AG04449 (cell line): Measurements from ENCODE around the gene IL22RA2.
"Not testable (repeated sequence)": the region's sequence is repeated elsewhere in the genome, so short reads cannot be mapped to it uniquely, and the experiment has no call there.

Experiments
- CTCF ChIA-PET: fragments of 350-600 bp; formaldehyde crosslinking; extraction: SDS; loops from one replicate; lab custom pipeline; 2021; ENCODE audit warnings: antibody characterized with exemption; lab: Yijun Ruan, JAX
- POLR2A ChIA-PET: fragments of 400-600, 350-600 bp; formaldehyde crosslinking; extraction: SDS; loops from one replicate; lab custom pipeline; 2020; ENCODE audit warnings: antibody characterized with exemption, inconsistent platforms; lab: Yijun Ruan, JAX
- DNase-seq: peaks from one replicate; pipeline ENCODE4 v3.0.0-alpha.2; 2010; ENCODE audit warnings: low read depth, low spot score
- H3K4me3 ChIP-seq: 2 replicates; pipeline ENCODE4 v1.5.1; 2011; ENCODE audit warnings: low read depth, mild to moderate bottlenecking, control low read depth, low read length
- TF ChIP-seq, protein P1 (sequence below): IDR thresholded peaks from one replicate; pipeline ENCODE4 v1.5.1; 2011; ENCODE audit warnings: mild to moderate bottlenecking, moderate library complexity, low read length, control low read depth, inconsistent platforms; ENCODE audit not compliant: insufficient read depth; ENCODE audit errors: missing control alignments

IL22RA2 gene

DNA sequence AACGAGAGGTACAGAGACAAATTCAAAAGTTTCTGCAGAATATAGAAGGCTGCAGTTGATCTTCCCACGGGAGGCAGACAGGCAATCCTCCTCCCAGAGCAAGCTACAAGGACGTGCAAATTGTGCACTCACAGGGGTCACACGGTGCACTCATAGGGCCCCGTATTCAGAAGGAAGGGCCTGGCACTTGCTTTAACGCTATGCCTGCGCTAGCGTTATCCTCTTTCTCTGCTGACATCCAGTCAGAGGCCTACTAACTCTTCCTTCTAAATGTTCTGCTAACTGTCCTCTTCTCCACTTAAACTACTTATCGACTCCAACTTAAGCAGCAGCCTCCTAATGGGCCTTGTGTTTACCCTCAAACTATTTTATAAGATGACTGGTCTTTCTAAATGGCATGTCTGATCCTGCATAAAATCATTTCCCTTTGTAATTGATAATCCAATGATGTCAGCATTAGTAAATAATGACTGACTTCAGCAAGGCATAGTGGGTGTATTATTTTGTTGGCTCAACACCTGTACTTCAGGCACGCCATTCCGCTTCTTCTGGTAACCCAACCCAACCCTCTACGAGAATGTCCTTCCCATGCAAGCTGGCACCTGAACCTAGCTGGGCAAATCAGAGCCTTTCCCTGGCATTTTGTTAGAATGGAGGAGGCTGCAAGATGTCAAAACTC is 43.6 kb upstream of the IL22RA2 start:
- TF ChIP-seq, protein P1, sequence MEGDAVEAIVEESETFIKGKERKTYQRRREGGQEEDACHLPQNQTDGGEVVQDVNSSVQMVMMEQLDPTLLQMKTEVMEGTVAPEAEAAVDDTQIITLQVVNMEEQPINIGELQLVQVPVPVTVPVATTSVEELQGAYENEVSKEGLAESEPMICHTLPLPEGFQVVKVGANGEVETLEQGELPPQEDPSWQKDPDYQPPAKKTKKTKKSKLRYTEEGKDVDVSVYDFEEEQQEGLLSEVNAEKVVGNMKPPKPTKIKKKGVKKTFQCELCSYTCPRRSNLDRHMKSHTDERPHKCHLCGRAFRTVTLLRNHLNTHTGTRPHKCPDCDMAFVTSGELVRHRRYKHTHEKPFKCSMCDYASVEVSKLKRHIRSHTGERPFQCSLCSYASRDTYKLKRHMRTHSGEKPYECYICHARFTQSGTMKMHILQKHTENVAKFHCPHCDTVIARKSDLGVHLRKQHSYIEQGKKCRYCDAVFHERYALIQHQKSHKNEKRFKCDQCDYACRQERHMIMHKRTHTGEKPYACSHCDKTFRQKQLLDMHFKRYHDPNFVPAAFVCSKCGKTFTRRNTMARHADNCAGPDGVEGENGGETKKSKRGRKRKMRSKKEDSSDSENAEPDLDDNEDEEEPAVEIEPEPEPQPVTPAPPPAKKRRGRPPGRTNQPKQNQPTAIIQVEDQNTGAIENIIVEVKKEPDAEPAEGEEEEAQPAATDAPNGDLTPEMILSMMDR = no peak
- DNase-seq = no peak
- no peak overlapping the region for H3K4me3 ChIP-seq
- CTCF ChIA-PET = no interaction called here
- POLR2A ChIA-PET = no interaction called here

DNA sequence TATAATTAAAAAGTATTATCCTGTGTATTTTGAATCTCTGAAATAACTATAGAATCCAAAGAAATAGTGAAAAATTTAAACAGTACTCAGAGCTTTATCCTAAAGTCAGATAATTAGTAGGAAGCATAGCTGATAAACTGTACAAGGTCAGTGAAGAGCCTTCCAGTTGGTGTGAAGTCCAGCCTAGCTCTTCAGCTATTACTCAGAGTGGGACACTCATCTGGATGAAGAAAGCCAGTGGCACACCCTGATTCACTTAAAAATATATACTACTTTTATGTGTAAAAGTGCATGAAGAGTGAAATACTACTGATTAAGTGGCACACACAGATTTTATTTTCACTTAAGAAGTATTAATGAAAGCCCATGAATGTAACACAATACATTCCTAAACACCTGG is 42.7 kb upstream of the IL22RA2 start:
- ChIA-PET CTCF (no interaction called here), POLR2A (no interaction called here)
- DNase-seq = no peak
- TF ChIP-seq, protein P1 = no peak
- no peak overlapping the region for H3K4me3 ChIP-seq

- DNase-seq, POLR2A ChIA-PET, H3K4me3 ChIP-seq, CTCF ChIA-PET: not testable (repeated sequence)
Measured at GRCh38 chr6:137215630-137216029, 42.2 kb upstream of the IL22RA2 start.

DNA sequence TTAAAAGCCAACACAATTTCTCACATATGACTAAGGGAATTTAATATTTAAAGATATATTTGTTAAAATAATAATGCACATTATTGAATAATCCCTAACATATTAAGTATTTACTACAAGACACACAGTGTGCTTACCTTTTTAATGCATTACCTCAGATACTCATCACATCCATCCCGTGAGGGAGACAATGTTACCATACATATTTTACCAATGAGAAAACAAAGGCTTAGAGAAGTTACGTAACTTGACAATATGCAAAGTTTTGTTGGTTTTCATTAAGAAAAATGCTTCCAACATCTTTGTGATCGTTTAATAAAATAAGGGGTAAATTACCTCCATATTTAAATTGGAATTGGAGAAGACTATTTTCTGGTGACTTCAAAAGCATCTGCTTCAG is 41.5 kb upstream of the IL22RA2 start:
- TF ChIP-seq, protein P1 = no peak
- no peak for DNase-seq
- CTCF ChIA-PET = no interaction called here
- POLR2A ChIA-PET = no interaction called here
- H3K4me3 ChIP-seq = no peak overlapping the region

- TF ChIP-seq, protein P1 = no peak
- H3K4me3 ChIP-seq = no peak overlapping the region
- no peak for DNase-seq
- ChIA-PET CTCF (no interaction called here), POLR2A (no interaction called here)
Measured at GRCh38 chr6:137213813-137214212, 40.4 kb upstream of the IL22RA2 start.

GRCh38 chr6:137213331-137213740 is 39.9 kb upstream of the IL22RA2 start:
- POLR2A ChIA-PET = no interaction called here
- H3K4me3 ChIP-seq = no peak overlapping the region
- DNase-seq = no peak
- TF ChIP-seq, protein P1 = no peak
- CTCF ChIA-PET = no interaction called here

- POLR2A ChIA-PET = no interaction called here
- no peak for DNase-seq
- CTCF ChIA-PET = no interaction called here
- H3K4me3 ChIP-seq = no peak overlapping the region
- TF ChIP-seq, protein P1 = no peak
Measured at GRCh38 chr6:137211910-137212309, 38.5 kb upstream of the IL22RA2 start.
